B cell (primary cell): ENCODE results near the gene CAMK2D.

Experiments used
- CTCF ChIP-seq: fragments of 200-600 bp; IDR thresholded peaks from one replicate; pipeline ENCODE4 v1.8.0; 2022; ENCODE audit warnings: antibody characterized with exemption, mild to moderate bottlenecking
- EZH2 ChIP-seq: IDR thresholded peaks from 2 replicates; pipeline ENCODE4 v1.6.1; 2012; ENCODE audit warnings: borderline replicate concordance, low read depth, mild to moderate bottlenecking, moderate library complexity, low read length; ENCODE audit not compliant: insufficient read depth, poor library complexity, severe bottlenecking

DNA sequence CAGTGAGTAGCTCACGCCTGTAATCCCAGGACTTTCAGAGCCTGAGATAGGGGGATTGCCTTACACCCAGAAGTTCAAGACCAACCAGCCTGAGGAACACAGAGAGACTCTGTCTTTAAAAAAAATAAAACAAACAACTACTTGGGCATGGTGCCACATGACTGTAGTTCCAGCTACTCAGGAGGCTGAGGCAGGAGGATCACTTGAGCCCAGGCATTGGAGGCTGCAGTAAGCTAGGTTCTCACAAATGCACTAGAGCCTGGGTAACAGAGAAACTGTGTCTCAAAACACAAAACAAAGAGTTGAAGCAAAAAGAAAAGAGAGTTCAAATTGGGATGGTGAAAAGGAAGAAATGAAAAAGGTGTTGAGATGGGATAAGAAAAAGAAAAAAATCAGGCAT is 10.8 kb downstream of the CAMK2D start:
- no peak for TF ChIP-seq EZH2
- TF ChIP-seq CTCF = no peak
